Measurements from ENCODE around the gene AMOTL1.

GRCh38 chr11:94781837-94782236 is 13.7 kb downstream of the AMOTL1 start:
- TF ChIP-seq POLR2AphosphoS5 (IDR thresholded peaks at IDR 0.05; ENCODE audit: borderline replicate concordance, low read depth, low read length) (no peak), EZH2 (IDR thresholded peaks at IDR 0.05) (no peak)

All from SK-N-MC (cell line).